Measurements from ENCODE around the gene CTNNA3.
"Not testable (repeated sequence)": the region's sequence is repeated elsewhere in the genome, so short reads cannot be mapped to it uniquely, and the experiment has no call there.

The CTNNA3 gene

DNA sequence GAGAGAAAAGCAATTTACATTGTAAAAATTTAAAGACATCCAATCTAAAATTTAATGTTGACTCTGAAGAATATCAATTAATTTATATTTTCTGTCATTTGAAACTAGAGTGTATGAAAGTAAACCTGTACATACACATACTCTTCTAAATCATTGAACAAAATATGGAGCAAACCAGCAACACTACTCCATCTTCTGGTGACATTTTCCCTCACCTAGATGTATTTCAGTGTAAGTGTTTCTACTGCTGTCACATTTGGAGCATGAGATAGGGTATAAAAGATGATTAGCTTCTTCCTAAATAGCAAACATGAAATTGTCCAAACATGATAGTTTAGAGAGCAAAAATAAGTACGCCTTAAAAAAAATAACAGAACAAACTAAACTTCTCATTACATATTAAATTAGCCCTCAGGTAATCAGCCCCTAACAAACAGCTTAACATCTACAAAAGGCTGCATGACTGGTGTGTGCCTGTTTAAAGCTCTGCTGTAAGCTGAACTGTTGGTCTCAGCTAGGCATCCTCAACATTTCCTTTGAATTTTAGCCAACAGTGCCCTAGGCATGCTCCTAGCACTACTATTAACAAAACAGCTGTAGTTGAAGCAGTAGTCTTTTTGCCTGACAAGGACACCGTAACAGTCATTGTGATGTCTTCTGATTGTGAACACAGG, 189.8 kb downstream of the CTNNA3 start:
- no peak for DNase-seq (ENCODE audit: low read depth)

DNA sequence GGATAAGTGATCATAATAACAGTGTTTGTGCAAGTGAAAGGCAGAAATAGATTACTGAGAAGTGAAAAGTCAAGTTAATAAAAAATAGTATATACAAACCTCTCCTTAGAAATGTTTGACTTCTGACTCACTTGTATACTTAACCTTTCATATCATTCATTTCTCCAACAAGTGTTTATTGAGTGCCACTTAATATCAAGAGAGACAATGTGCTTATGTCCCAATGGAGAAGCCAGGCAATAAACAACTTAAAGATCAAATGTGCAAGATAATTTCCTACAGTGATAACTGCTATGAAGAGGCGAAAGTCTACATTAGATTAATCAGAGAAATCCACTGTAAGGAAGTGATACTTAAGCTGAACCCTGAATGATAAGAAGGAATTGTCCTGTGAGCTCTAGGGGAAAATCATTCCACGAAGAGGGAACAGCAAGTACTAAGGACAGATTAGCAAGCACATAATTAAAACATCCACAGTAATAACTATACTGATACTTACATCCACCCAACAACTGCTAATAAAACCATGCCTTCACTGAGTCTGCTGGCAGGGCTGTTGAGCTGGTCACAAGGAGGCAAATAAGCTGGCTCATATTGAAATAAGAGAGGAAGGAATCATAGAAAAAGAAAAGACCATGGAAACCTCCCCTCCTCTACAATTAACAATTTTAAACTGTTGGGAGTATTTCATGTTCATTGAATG, 203.5 kb downstream of the CTNNA3 start:
- no peak for DNase-seq (ENCODE audit: low read depth)

DNA sequence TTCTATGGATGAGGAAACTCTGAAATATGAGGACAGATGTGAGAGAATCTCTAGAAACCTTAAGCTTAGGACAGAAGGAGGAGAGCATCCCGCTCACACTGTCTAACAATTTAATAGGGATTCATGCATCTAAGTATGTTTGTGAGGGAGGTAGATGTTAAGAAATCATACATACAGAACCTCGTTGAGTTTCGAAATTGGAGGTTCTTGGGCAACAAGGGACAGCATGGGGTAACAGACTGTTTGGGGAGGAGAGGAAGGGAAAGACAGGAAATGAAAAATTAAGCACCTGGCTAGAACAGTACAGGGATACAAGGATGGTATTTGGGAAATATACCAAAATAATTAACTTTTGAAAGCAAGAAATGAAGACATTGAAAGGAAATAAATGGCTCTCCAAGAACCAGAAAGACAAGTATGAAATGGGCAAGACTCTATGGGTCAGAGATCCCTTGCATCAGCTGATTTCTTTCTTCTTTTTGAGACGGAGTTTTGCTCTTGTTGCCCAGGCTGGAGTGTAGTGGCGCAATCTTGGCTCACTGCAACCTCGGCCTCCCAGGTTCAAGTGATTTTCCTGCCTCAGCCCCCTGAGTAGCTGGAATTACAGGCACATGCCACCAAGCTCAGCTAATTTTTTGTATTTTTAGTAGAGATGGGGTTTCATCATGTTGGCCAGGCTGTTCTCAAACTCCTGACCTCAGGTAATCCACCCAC, 207.9 kb downstream of the CTNNA3 start:
- no peak for DNase-seq (ENCODE audit: low read depth)

DNA sequence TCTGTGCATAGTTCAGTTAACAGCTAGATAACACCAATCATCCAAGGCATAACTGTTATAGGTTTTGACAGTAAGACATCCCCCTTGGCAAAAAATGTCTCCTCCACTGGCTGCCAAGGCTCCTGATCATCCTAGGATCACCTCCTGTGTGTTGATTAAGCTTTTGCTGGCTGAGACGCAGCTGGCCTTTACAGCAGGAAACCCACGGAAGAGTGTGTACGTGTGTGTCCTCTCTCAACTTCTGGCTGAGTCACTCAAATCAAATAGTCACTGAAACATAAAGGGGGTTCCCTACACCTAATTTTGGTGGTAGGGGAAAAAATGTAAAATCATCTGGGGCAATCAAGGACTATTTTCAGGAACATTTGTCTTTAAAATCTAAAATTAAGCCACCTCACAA, 208.8 kb downstream of the CTNNA3 start:
- no peak for DNase-seq (ENCODE audit: low read depth)

DNA sequence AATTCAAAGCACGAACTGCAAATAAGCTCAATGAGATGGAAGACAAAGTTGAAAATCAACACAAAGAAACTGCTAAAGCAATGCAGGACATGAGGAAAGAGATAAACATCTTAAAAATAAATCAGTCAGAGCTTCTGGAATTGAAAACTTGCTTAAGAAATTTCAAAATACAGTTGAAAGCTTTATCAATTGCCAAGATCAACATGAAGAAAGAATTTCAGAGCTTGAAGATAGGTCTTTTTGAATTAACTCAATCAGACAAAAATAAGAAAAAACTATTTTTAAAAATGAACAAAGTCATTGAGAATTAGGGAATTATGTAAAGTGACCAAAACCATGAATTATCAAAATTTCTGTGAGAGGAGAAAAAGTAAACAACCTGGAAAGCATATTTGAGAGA, 218.1 kb downstream of the CTNNA3 start:
- no peak for DNase-seq (ENCODE audit: low read depth)

DNA sequence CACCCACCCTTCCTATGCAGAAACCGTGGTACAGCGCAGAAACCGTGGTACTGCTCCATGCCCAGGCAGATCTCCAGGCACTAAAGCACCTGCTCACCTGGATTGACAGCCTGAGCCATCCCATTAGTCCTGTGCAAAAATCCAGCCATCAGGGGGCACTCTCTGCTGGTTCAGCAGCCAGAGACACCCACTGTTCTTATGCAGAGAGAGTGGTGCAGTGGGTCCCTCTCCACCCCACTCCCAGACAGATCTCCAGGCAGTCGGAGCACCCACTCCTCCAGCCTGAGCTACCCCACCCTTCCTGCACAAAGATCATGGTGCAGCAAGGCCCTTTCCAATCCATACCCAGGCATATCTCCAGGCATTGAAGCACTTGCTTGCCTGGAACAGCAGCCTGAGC, 219.8 kb downstream of the CTNNA3 start:
- DNase-seq (ENCODE audit: low read depth) = no peak

DNA sequence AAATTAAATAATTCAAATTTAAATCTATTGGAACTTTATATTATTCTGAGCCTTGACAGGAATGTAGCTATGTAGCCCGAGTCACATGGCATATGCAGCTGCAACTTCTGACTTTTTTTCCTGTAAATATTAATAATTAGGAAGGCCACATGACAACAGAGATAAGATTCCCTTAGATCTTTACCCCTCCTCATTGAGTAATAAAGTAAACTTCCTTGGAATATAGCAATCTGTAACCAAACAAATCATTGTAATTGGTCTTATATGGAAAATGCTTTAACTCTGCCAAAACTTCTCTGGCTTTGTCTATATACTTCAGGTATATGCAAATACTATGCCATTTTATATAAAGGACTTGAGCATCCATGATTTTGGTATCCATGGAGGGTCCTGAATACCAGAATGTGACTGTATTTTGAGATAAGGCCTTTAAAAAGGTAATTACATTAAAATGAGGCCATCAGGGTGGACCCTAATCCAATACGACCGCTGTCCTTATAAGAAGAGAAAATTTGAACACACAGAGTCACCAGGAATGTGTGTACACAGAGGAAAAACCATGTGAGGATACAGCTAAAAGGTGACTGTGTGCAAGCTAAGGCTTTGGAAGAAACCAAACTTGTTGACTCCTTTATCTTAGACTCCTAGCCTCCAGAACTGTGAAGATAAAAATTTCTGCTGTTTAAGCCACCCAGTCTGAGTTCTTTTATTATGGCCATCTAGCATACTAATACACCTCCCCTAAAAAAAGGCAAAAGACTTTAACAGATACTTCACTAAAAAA, 222.0 kb downstream of the CTNNA3 start:
- DNase-seq (ENCODE audit: low read depth) = no peak

DNA sequence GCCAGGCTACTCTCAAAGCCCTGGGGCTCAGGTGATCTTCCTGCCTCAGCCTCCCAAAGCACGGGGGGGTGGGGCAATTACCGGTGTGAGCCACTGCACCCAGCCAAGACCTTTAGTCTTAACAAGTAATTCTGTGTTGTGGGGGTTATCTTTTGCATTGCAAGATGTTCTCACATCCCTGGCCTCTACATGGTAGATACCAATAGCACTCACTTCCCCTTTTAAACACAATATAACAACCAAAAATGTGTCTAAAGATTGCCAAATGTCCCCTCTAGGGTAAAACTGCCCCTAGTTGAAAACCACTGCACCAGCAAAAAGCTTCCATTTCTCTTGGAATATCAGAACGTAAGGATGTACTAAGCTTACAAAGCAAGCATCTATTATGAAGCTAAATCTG, 225.0 kb downstream of the CTNNA3 start:
- no peak for DNase-seq (ENCODE audit: low read depth)

DNA sequence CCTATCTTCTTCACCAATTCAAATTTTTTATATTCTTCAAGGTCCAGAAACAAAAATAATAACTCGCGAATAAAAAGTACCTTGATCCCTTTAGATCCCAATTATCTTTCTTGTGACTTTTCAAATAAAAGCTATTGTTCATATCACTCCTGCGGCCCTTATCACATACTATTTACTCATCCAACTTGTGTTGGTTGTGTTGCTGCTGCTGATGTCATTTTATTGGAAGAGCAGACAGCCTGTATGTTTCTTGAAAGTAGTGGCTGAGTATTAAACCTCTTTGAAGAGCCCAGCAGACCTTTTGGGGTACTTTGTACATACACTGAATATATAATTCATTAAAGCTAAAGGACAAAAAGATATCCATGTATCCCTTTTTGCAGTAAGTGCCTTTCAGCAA, 231.7 kb downstream of the CTNNA3 start:
- no peak for DNase-seq (ENCODE audit: low read depth)

DNA sequence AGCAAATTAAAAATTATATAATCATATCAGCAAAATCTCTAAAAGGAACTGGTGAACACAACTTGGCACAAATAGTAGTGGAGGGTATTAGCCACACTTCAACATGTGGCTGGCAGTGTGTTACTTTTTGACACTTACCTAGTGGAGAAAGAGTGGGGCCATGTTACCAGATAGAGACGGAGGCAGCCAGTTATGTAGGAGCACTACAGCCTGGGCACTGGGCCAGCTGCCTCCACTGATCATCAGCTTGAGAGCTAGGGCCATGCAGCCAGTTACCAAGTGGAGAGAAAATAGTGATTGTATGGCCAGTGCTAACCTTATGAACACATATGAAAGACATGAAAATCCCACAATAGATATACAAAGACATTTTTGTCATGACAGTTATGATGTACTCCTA, 243.1 kb downstream of the CTNNA3 start:
- no peak for DNase-seq (ENCODE audit: low read depth)

DNA sequence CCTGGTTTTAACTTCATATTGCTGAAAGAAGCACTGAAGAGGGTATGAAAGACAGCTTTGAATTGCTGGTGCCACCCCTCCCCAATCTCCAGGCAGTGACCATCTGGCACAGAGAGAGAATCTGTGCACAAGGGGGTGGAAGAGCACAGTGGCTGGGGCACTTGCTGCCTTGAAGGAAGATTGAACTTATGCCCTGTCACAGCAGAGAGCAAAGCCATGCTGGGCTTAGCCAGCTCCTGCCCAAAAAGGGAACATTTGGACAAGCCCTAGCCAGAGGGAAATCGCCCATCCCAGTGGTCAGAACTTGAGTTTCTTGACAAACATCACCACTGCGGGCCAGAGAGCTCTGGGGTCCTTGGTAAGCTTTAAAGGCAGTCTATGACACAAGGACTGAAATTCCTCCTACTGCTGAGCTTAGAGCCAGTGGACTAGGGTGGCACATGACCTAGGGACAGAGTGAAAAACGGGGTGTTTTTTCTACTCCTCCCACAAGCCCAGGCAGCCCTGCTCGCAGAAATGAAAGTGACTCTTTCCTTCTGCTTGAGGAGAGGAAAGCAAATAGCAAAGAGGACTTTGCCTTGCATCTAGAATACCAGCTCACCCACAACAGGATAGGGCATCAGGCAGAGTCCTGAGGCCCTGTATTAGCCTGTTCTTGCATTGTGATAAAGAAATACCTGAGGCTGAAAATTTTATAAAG, 257.2 kb downstream of the CTNNA3 start:
- DNase-seq (ENCODE audit: low read depth) = no peak

DNA sequence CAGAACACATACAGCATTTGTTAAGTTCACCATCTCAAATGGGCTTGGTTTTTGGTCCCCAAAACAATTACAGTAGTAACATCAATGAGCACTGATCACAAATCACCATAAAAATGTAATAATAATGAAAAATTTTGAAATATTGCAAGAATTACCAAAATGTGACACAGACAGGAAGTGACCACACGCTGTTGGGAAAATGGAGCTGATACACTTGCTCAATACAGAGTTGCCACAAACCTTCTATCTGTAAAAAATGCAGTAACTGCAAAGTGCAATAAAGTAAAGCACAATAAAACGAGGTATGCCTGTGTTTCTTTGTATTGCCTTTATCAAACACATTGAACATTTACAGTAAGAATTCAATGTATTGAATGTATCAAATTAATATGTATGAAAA, 262.7 kb downstream of the CTNNA3 start:
- no peak for DNase-seq (ENCODE audit: low read depth)

DNA sequence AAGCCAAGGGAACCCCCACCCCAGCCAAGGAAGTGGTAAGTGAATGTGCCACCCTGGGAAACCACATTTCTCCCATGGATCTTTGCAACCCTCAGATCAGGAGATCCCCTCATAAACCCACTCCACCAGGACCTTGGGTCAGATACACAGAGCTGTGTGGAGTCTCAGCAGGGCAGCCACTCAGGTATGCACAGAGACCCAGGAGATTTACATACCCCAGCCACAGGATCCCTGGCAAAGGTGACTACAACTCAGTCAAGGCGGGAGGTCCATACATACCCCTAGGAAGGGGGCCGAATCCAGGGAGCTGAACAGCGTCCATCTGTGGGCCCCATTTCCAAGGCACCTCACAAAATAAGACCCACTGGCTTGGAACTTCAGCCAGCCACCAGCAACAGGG, 293.4 kb downstream of the CTNNA3 start:
- DNase-seq (ENCODE audit: low read depth) = no peak

DNA sequence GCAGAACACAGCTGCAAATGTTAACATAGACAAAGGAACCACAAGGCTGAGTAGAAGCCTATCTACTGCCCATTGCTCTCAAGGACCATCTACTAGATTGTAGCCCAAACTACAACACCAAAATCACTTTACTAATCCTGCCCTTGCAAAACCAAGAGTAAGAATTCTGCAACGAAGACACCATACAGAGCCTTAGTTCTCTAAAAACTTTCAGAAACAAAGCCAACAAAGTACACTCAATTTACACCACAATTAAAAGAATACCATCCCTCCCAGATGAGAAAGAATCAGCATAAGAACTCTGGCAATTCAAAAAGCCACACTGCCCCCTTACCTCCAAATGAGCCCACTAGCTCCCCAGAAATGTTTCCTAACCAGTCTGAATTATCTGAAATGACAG, 294.3 kb downstream of the CTNNA3 start:
- DNase-seq (ENCODE audit: low read depth) = no peak

DNA sequence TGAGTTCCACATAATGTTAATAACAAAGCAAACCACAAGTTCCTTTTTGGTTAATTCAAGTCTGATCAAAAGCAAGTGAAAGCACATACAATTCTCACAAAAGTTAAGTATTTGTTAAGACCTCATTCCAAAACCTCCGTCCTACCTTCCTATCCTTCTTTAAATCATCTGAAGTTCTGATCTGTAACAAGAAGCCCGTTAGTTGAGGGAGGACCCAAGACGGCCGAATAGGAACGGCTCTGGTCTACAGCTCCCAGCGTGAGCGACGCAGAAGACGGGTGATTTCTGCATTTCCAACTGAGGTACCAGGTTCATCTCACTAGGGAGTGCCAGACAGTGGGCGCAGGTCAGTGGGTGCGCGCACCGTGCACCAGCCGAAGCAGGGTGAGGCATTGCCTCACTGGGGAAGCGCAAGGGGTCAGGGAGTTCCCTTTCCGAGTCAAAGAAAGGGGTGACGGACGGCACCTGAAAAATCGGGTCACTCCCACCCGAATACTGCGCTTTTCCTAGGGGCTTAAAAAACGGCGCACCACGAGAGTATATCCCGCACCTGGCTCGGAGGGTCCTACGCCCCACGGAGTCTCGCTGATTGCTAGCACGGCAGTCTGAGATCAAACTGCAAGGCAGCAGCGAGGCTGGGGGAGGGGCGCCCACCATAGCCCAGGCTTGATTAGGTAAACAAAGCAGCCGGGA, 309.0 kb downstream of the CTNNA3 start:
- not testable (repeated sequence) for DNase-seq (ENCODE audit: low read depth)

DNA sequence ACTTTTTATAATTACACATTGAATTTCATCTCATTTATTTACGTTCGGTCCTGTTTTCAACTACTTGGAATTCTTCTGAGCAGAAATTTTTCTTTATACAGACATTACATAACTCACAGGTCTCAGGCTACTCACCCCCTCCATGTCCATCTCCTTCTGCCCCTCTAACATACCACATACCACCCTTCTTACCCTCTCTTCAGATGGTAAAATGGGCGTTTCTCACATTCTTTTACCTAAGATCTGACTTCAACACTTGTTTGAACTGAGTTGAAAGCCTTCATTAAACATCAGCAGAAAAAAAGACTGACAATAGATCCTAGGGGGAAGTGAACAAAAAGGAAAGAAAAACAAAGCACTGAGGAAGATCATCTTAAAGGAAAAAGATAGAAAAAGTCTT, 309.7 kb downstream of the CTNNA3 start:
- DNase-seq (ENCODE audit: low read depth) = no peak

DNA sequence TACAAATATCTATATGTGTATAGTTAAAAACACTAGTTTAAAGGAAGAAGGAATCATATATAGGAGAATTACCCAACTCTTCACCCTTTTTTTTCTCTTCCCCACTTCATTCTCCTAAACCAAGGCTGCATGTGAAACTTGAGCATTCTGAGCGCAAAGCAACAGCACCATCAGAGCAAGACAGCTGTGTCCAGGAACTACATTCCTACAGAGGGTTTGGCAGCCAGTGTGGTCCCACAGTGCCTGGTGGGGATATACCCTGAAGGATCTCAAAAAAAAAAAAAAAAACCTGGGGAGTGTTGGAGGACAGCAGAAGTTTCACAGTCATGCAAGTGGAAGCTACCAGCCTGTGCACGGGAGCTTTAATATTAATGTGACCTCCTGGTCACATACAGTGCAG, 310.4 kb downstream of the CTNNA3 start:
- no peak for DNase-seq (ENCODE audit: low read depth)

DNA sequence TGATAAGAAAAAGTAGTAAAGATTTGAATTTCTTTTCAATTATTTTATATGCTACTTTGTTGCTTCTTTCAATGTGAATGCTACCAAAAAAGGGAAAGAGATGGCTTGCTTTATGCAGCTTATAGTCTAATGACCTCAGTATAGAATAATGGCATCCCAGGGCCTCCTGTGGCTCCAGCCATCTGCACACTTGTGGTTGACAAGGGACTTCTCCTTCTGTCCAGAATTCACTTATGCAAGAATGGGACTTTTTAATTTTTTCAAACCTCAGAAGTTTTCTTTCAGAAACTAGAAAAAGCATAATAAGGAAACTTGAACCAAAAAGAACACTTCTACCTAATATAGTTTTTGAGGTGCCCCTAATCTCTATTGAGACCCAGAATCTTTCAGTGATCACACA, 310.9 kb downstream of the CTNNA3 start:
- no peak for DNase-seq (ENCODE audit: low read depth)

DNA sequence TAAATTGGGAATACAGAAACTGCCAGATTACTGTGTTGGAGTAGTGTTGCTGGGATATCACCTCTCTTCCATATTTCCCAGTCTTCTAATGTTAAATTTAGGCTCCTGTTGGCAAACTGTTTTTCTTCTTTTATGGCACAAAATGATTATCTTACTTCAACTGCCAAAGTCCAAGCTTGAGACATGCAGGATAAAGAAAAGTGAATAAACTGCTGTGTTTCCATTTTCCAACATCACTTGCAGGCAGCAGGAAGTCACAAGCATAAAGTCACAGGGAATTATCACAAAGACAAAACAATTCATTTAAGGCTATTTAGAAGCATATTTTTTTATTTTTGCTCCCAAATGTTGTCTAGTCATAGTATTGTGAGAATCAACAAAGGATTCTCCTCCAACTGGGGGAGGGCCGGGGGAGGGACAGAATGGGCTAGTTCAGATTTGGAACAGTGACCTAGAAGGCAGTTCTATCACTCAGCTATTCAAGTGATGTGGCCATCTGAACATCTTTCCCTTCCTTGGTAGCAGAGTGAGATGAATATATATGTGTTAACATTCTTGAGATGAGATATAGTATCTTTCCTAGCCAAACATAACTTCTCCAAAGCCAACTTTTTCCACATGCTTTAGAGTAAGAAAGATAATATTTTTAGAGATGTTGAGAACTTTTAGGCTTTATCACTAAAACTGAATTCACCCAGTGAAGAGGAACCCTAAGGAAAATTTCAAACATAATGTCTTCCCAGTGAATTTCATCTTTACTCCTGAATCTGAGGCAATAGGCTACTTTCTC, 364.7 kb downstream of the CTNNA3 start:
- DNase-seq (ENCODE audit: low read depth) = no peak
